ENCODE results near the gene CD4. TPM values are rescaled to one million over a fixed set of nuclear protein-coding genes. Genes with fewer than 3 reads are reported as not detected.

CD4 gene
- total RNA-seq, 3 donors from 2014 or later, result 8.9 to 16.5 (median 14.8) TPM

- Histone ChIP-seq H3K36me3 (ENCODE audit: low read depth) (no peaks in the 10 kb centered on the region), H3K4me1 (ENCODE audit: low read depth) (peaks cover 6% of the 10 kb centered on the region), H3K4me3 (peak overlapping the region; percentile 30), H3K9me3 (no peaks in the 10 kb centered on the region)
- intact Hi-C loops (cut with DNase I, micrococcal nuclease), result loop anchor here (5.0 to 10.0 kb wide), 2 partner anchors 77 to 94 kb away; partner anchors contain the start of gene MLF2 (in 1 of the 2)
- DNase-seq (peak; percentile 23 to 65 (median 48)), ATAC-seq (peak; percentile 42)
- TF ChIP-seq CTCF (IDR thresholded peaks at IDR 0.05), result no peak
Observed at GRCh38 chr12:6828781-6829535, 39.6 kb downstream of the CD4 start.

GRCh38 chr12:6829536-6830220, 40.4 kb downstream of the CD4 start:
- no peak for TF ChIP-seq CTCF (IDR thresholded peaks at IDR 0.05)
- no peaks in the 10 kb centered on the region for H3K9me3 ChIP-seq
- no peak for ATAC-seq
- H3K4me3 ChIP-seq, result no peak overlapping the region
- no peaks in the 10 kb centered on the region for H3K36me3 ChIP-seq (ENCODE audit: low read depth)
- intact Hi-C loops (cut with DNase I, micrococcal nuclease), result loop anchor here (5.0 to 10.0 kb wide), 2 partner anchors 77 to 95 kb away; partner anchors contain the start of gene MLF2 (in 1 of the 2)
- H3K4me1 ChIP-seq (ENCODE audit: low read depth), result peaks cover 6% of the 10 kb centered on the region
- DNase-seq, result peak in 2 of 3 donors; percentile 23 to 49

- intact Hi-C loops (cut with DNase I, micrococcal nuclease), result no loop called here
- no peak for TF ChIP-seq CTCF (IDR thresholded peaks at IDR 0.05)
- Histone ChIP-seq H3K4me3 (no peak overlapping the region), H3K9me3 (no peaks in the 10 kb centered on the region), H3K36me3 (ENCODE audit: low read depth) (no peaks in the 10 kb centered on the region), H3K4me1 (ENCODE audit: low read depth) (peaks cover 6% of the 10 kb centered on the region)
- ATAC-seq (no peak), DNase-seq (peak in 1 of 3 donors; percentile 21)
Observed at GRCh38 chr12:6830286-6830890, 41.1 kb downstream of the CD4 start.

- Histone ChIP-seq H3K36me3 (ENCODE audit: low read depth) (no peaks in the 10 kb centered on the region), H3K9me3 (no peaks in the 10 kb centered on the region), H3K4me1 (ENCODE audit: low read depth) (peaks cover 6% of the 10 kb centered on the region), H3K4me3 (no peak overlapping the region)
- peak in 2 of 3 donors; percentile 15 to 36 for DNase-seq
- TF ChIP-seq CTCF (IDR thresholded peaks at IDR 0.05), result no peak
- no peak for ATAC-seq
- intact Hi-C loops (cut with DNase I, micrococcal nuclease), result no loop called here
Observed at GRCh38 chr12:6830999-6831398, 41.7 kb downstream of the CD4 start.

- intact Hi-C loops (cut with DNase I, micrococcal nuclease), result no loop called here
- ATAC-seq, result no peak
- Histone ChIP-seq H3K9me3 (no peaks in the 10 kb centered on the region), H3K4me3 (no peak overlapping the region), H3K4me1 (ENCODE audit: low read depth) (peaks cover 6% of the 10 kb centered on the region), H3K36me3 (ENCODE audit: low read depth) (no peaks in the 10 kb centered on the region)
- no peak for TF ChIP-seq CTCF (IDR thresholded peaks at IDR 0.05)
- DNase-seq, result peak in 1 of 3 donors; percentile 14
Observed at GRCh38 chr12:6831450-6831995, 42.2 kb downstream of the CD4 start.

Data from mucosa of descending colon (tissue), 3 donors.